GM03348 (cell line): ENCODE results near the gene DLX5.
A peak's percentile ranks its signal among the peaks of the same experiment; 100 is the strongest.

ENCODE experiments used
- DNase-seq: peaks from one replicate; pipeline ENCODE4 v3.0.0; 2012; ENCODE audit warnings: low spot score

Gene DLX5

DNA sequence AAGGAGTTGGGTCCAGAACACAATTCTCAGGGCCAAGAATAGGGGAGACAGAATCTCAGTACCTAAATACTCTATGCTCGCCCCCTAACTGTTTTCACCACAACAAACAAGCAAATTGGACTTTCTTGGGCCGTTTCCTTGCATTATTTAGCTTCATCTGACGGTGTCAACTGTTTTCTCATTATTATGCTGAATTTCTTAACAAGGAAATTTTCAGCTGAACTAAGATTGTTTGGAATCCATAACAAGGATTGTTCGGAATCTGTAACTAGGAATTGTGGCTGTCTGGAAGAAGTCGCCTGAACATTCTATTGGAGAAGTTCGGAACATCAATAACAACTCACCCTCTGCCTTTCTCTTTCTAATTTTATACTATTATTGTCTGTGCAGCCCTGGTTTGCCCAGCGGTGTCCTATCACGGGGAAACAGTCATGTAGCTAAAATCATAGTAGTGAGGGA lies 34.7 kb downstream of the DLX5 start:
- DNase-seq: no peak

DNA sequence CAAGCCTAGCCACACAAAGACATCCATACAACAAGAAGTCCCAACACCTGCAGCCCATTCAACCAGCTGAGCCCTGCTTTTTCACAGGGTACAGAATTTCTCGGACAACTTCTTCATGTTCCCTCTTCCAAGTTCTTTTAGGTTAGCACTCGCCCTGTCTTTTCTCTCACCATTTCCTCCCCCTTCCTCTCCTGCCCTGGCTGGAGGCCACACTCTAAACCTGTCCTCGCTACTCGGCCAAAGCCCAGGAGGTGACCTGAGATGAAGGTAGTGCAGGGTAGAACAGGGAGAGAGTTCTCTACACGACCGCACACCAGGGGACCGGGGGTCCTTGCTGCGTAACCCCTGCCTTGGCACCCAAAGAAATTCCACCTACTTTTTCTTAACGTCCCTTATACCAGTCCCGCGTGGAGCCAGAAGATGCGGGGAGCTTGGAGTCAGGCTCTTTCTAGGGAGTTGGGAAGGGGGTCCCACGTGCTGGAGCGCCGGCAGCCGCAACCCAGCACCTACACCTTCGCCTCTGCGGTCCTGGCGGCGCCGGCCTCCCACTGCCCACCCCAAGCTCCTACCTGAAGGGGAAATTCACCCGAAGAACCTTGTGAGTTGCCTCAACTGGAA lies 35.3 kb downstream of the DLX5 start:
- DNase-seq: no peak

DNA sequence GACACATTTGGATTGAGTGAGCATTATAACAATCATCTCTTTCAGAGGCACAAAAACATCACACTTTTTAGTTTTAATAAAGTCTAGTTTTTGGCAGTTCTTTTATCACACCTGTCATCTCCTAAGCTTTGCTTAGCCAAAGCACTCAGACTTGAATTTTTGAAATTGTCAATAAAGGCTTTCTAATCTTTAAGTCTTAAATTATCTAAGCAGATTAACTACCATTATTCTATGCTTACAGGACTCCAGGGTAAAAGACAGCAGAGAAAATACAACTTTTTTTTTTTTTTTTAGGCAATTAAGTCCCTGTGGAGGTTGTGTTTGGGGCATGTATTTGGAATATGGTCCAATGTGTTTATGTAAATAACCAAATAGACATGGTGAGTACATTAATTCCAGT lies 36.9 kb downstream of the DLX5 start:
- DNase-seq: no peak

DNA sequence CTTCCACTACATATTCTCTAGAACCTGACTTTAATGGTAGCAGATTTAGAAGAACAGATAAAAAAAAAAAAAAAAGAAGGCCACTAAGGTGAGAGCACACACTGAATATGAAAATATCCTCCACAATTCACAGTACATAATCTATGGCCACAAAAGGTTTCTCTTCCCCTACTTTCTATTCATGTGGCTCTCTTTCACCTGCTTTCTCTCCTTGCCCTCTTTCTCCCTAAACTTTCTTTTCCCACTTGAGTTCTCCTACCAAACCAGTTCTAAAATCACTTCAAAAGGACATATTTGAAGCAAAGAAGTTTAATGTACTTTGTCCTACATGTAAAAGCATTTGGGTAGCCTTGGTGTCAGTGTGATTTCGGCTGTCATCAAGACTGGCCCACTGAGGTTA lies 37.7 kb downstream of the DLX5 start:
- no peak for DNase-seq

DNA sequence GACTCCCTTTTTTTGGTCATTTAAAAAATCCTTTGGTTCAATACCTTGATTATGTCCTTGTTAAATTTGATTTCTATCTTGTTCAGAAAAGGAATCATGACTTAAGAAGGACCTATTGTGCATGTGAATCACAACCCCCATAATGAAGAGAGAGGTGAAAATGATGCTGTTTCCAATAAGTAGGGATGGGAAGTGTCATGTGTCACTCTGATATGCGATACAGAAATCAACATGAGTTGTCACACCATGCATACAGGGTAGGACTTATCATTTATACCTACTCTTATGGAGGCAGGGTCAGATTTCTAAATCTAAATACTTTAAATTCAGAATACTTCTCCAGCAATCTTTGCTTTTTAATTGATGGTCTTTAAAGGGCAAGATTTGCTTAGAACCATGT lies 38.6 kb downstream of the DLX5 start:
- no peak for DNase-seq

DNA sequence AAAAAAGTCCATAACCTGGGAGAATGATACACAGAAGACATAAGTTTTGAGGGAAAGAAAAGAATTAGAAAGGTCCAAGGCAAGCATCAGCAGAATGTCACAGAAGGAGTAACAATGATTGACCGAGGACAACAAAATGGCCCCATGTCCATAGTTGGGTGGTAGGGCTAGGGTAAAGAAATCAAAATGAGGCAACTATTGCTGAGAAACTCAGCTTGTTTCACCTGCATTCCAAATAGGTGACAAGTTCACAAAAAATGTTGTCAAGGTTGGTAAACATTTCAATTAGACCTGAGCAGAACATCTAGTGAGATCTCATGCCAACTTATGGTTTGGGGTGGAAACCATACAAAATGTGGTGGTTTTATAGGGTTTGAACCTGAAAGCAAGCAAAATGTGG lies 42.0 kb downstream of the DLX5 start:
- no peak for DNase-seq

DNA sequence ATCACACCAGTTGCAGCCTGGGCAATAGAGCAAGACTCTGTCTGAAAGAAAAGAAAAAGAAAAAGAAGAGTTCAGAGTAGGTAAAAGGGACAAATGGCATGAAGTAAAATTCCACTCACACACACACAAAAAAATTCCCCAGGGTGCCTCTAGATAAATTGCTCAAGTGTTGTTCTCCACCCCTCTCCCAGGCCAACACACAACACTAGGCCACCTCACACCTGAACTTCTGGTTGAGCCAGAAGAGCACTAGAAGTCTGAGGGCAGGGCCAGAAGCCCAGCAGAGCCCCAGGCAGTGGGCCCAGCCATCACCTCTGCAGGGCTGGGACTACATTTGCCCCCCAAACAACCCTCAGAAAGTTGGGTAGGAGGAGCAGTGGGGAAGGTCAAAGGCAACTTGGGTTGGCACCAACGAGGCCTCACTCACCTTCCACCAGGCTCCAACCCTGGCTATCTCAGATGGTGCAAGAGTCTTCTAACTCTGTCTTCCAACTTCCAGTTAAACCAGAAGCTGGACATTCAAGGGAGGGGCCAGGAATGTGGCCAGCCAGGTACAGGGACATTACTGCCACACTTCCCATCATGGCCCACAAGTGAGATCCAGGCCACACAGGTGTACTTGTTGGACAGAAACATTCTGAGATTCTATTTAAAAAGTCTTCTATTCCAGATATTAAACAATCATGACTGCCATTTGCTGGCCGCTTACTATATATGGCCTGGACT lies 44.9 kb downstream of the DLX5 start:
- DNase-seq: no peak

DNA sequence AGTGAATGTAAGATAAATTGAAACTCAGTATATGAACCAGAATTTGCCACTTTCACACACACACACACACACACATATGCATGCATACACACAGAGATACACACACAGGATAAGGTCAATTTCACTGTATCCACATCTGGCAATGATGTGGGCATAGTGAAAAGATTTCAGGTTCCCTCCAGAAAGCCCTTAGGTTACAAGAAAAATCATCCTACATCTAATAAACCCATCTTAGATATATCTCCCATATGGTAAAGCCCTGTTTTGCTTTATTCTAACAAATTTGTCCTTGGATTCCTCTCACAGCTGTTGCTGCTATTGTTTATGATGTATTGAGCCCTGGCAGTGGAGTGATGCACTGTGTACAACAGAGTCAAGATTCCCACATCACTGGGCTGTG lies 47.2 kb downstream of the DLX5 start:
- no peak for DNase-seq

DNA sequence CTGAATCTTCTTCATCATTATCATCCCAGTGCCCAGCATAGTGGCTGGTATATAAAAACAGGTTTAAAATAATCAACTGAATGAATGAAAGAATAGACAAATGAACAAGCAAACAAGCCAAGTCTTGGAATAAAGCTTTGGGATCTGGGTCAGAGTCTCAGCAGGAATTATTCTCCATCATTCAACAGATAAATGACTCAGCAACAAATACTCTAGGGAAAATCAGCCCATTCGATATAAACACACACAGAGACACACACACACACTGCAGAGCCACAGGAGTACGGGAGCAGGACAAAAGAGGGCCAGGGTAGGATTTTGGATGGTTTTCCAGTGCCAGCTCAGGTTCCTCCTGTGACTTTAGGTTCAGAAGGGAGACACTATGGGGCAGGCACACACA lies 48.5 kb downstream of the DLX5 start:
- DNase-seq: no peak

DNA sequence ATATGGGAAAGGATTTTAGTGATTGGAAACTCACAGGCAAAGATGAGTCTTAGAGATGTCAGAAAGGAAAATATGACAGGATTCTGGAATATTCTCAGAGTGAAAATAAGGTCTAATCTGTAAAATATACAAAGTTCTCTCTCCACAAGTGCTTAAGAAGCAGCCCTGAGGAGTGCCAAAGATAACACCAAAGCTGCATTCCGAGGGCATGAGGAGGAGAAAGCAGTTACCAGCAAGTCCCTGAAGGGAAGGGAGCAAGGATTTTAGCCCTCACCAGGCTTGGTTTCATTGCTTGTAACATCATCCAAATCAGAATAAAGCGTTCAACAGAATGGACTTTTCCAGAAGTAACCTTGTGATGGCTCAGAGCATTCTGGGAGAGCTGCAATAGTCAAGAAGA lies 50.6 kb downstream of the DLX5 start:
- DNase-seq: peak; percentile 27

DNA sequence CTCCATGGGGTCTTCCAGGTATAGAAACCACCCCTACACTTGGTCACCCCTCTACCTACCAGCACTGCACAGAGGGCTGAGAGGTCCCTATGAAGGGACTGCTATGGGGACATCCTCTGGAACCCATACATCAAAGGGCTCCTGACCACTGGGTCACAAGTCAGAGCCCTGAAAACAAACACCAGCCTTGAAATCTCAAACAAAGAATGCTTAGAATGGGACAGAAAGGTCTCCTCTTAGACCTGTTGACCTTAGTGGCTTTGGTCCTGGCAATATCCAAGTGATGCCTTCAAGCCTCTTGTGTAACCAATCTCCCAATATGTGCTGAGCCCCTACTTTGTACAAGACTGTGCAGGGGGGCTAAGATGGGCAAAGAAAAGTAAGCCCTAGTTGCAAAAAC lies 53.9 kb downstream of the DLX5 start:
- DNase-seq: no peak
